NCI-H128 (cell line): ENCODE data around the gene UCP2.

ENCODE experiments used
- DNase-seq: peaks from one replicate; lab custom pipeline; 2025; ENCODE audit not compliant: unreplicated experiment; lab: John Stamatoyannopoulos, UW

UCP2 gene, protein sequence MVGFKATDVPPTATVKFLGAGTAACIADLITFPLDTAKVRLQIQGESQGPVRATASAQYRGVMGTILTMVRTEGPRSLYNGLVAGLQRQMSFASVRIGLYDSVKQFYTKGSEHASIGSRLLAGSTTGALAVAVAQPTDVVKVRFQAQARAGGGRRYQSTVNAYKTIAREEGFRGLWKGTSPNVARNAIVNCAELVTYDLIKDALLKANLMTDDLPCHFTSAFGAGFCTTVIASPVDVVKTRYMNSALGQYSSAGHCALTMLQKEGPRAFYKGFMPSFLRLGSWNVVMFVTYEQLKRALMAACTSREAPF

DNA sequence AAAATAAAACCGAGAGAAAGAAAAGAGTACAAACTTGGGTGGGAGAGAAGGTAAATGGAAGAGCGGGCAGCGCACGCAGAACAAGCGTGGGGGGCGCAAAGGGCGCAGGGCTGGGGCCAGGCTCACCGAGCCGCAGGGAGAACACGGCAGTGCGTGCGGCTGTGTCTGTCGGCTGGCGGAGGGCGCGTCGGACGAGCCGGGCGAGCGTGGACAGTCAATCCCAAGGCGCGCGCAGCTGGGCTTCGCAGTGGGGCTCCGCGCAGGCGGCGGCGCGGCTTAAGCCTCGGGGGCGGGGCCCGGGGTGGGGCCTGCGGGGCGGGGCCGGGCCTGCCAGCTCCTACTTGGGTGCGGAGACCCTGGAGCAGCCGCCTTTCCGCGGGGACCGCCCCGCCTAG is at the start of gene UCP2:
Gene UCP2, minus strand, starts transcription at position 249 of the 395 bp plus-strand sequence. CDS start 4,465 bp downstream, outside the sequence.
- DNase-seq: peak; percentile 82

DNA sequence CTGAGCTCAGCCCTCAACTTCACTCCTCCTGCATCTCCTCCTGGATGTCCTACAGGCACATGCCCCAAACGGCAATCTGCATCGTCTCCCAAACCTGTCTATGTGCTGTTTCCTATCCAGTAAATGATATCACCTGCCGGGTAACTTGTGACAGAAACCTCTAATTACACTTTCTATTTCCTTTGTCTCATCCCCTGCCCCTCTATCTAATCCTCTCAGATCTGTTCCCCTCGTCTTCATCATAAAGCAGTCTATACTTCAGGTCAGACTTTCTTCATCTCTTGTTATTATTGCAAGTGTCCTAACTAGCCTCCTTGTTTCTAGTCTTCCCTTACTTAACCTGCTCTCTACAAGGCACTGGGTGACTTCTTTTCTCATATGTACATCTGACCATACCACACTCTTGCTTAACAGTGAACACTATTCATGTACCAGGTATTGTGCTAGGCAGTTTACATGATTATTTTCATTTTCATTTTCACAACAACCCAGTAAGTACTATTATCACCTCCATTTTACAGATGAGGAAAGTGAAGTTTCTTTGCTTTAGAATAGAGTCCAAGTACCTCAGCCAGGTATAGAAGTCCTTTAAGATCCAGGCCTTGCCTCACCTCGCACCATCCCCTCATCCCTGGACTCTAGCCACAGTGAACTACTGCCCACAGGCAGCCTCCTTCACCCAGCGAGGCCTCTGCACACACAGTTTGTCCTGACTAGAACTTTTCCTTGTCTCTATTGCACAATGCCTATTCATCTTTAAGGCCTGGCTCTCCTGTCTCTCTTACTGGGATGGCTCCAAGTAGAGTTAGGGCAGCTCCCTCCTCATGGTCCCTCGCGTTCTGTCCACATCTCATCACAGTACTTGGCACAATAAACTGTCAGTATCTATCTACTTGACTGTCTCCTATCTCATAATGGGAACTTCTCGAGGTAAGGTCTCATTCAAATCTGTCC is 48.4 kb upstream of the UCP2 start:
- no peak for DNase-seq

DNA sequence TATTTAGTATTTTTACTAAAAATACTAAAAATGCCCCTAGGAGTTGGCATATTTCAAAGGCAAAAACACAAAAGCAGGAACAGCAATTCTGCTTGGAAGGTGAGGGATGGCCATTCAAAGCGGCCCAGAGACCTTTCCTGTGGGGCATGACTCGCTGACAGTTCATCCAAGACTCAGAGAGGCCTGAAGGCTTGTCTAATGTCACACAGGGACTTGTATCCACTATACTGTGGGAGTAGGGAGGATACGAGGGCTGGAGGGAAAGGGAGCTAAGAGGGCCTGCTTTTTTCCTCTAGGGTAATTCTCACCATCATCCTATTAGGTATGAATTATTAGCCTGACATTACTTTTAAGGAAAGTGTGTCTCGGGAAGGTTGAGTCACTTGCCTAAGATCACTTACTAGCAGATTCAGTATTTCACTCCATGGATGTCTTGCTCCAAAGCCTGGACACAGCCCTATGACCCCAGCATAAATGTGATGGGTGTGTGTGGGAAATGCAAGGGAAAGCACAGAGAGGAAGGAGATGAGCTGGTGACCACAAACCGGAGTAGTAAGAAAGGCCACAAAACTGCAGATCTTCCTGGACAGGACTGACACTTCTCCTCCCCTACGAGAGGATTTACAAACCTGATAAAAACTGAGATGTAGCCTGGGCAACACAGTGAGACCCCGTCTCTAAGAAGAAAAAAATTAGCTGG is 43.0 kb upstream of the UCP2 start:
- DNase-seq: no peak

DNA sequence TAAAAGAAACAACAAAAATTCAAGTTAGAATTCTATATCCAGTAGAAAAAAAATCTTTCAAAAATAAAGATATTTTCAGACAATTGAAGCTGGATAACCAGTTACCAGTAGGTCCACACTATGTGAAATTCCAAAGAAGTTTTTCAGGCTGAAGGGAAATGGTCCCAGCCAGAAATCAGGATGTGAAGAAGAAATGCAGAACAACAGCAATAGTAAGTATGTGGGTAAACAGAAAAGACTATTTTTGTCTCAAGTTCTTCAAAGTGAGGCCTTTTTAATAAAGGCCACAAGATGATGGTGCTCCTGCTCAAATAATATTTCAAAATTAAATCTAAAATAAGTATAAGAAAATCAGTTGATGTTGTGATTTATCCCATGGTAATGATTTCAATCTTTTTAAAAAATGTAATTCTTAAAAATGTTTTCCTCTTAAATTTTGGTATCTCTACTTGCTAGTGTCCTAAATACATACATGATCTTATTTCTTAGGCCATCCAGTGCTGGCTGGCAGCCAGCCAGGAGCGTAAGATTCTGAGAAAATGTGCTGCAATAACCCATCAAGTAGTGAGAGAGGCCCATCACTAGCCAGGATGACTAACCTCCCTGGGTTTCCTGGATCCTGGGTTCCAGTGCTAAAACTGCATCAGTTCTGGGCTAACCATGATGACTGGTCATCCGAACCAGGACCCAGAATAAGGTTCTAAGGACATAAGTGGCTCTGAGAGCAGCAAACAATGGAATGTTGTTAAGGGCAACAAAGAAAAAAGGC is 41.8 kb upstream of the UCP2 start:
- no peak for DNase-seq

DNA sequence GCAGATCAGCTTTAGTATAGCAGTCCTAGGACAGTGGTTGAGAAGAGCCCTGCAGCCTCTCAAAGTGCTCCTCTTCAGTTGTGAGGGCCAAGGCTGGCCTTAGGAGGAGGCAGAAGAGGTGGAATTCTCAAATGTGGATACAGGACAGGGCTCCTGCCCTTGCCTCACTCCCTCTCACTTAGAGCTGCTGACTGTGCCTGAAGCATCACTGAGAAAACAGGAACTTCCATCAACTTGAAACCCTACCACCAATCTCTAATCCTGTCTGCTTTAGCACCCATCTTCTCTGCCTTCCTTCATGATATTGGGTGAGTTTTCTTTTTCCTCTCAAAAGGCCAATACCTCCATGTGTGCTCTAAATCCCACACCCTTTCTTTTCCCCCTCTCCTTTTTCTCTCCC is 40.6 kb upstream of the UCP2 start:
- DNase-seq: no peak

DNA sequence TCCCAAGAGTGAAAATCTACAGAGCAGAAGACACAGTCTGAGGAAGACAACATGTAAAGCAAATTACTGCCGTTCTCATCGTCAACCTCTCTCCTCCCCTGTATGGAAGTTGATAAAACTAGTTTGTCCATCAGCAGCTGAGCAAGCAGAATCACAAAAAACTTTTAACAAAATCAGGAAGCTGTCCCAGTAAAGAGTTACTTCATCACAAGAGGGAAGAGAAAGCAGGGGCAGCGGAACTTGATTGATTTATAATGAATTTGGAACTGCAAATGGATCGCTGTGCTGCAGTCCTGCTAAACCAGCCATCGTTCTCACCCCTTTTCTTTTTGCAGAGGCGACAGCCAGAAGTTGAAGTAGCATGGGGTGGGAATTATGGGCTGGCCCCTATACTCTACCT is 39.9 kb upstream of the UCP2 start:
- DNase-seq: no peak

DNA sequence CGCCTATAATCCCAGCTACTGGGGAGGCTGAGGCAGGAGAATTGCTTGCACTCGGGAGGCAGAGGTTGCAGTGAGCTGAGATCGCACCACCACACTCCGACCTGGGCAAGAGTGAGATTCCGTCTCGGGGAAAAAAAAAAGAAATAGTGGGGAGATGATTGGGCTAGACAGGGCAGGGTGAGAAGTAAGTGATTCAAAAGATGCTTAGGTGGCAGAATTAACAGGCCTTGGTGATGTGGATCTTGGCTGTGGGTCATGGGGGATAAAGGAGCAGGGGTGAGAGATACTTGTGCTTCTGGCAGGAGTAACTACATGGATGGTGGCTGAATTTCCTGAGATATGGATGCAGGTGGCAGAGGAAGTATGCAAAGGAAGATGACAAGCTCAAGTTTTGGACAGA is 39.4 kb upstream of the UCP2 start:
- DNase-seq: no peak

DNA sequence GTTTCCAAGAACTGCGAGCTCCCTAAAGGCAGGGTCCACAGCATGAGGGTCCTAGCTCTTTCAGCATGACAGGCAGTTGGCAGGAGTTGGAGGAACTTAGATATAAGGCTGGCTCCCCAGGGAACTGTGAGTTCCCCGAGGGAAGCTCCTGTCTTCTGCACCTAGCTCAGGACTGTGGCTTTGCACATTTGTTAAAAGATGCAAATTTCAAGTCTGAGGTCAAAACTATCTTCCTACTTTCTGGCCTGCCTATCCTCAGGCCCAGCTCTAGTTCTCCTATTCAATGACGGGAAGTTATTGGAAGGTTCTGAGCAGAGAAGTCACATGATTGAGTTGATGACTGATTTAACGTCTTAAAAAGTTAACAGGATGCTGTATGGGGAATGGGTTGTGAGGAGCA is 37.9 kb upstream of the UCP2 start:
- no peak for DNase-seq

DNA sequence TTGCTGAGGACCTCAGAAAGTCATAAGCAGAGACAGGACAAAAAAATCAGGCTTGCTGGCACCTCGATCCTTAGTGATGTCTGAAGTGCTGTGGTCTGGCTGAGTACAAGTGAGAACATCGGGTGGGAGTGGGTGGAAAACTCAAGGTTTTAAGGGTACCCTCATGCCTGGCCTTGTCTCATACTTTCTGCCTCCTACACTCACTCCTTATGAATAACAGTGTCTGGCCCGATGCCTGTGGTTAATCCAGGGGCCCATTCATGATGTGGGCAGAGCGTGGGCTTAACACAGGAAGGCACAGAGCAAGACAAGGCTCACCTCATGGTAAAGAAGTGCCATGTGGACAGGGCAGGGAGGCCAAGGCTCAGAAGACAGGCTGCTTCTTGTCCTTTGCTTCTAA is 37.2 kb upstream of the UCP2 start:
- DNase-seq: no peak

DNA sequence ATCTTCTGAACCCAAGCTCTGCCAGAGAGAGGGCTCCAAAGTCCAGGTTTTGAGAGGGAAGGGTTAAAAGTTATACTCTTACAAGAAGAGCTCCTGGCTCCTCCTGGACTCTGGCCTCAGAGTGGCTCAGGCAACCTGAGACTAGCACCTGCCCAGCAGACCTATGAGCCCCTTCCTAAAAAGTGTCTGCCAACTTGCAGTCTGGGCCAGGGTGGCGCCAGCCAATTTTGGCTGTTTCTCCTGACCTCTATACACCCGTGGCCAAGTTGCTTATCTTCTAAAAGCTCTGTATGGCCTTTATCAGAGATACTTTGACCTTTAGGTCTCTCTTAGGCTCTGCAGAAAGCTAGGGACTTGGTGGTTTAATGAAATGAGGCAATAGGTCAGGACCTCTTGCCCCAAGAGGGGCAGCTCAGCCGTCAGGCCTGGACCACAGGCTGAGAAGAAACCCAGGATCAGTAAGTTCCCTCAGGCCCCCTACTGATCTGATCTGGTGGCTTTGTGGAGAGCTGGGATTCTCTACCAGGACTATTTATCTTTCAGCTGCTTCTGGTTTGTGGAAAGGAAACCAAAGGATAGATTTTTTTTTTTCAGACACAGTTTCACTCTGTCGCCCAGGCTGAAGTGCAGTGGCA is 36.6 kb upstream of the UCP2 start:
- DNase-seq: no peak

DNA sequence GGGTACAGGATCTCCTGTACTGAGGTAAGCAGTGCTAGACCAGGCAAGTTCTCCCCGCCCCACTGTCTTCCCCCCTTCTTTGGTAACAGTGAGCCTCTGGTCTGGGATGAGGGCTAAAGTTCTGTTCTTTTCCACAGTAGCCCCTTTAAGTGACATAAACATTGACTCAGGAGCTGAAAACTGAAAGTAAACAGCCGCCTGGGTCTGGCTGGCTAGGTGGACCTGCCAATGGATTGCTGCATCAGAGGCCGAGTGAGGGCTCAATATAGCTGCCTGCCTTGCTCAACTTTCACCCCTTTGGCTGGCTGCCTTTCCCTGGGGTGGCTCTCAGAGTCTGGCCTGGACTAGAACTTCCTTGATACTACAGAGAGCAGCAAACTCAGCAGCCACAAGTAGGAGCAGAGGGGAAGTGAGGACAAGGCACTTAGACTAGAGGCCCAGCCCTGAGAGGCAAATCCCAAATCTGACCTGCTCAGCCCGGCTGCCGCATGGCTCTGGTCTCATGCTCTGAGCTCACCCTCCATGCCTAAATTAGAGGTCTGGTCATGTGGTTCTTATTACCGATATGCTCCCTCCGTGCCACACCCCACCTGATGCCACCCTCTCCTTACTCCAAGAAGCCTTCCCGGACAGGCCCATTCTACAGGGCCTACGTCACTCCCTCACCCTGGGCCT is 35.8 kb upstream of the UCP2 start:
- DNase-seq: no peak

DNA sequence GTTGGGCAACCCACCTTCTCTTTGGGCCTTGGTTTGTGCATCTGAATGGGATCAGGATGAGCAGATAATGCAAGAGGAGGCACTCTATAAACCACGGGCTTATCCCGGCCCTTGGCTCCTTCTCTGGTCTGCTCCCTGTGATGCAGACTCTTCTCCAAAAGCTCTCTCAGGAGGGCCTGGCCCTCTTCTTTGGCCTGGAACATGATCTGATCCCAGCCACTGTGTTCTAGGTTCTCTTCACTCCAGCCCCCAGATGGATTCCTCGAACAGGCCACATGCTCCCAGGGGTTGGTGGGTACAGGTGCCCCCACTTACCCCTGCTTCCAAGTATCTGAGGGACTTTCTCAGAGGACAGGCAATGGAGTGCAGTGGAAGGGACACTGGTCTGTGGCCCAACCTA is 35.0 kb upstream of the UCP2 start:
- no peak for DNase-seq

DNA sequence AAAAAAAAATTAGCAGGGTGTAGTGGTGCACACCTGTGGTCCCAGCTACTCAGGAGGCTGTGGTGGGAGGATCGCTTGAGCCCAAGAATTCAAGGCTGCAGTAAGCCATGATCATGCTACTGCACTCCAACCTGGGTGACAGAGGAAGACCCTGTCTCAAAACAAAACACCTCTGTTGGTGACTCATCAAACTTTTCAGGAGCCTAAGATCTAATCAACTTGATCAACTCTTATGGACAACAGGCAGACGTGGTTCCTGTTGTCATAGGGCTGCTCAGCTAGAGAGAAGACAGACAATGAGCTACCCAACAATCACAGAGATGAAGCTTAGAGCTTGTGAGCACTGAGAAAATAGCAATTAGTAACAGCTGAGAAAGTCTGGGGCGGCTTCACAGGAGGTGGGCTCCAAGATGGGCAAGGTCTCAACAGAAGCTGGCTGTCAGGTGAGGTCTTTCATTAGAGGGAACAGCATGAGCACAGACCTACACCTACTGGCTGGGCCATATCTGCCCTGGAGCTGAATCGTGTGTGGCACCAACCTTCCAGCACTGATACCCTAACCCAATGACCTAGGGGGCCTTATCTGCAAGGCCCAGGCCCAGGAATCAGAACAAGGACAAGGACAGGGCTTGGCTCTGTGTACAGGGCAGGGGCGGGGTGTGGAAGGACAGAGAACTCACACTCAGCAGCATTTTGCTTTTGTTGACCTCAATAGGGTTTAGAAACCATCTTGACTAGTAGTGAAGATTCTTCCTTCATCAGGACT is 33.5 kb upstream of the UCP2 start:
- DNase-seq: no peak

DNA sequence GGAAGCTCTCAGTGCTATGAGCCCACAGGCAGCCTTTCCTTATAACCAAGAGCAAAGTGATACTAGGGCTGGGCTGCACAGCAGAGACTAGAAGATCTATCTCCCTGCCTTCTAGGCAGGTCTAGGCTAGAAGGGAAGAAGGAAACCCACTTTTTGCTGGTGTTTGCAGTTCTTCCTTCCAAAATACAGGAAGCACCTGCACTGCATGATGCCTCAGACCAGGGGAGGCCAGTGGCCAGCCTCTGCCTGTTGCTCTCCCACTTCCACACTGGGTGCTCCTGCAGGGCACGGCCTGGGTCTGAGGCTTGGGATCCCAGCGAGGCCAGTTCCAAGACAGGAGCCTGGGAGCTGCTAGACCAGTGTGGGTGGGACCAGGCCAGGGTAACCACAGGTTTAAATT is 32.2 kb upstream of the UCP2 start:
- no peak for DNase-seq

DNA sequence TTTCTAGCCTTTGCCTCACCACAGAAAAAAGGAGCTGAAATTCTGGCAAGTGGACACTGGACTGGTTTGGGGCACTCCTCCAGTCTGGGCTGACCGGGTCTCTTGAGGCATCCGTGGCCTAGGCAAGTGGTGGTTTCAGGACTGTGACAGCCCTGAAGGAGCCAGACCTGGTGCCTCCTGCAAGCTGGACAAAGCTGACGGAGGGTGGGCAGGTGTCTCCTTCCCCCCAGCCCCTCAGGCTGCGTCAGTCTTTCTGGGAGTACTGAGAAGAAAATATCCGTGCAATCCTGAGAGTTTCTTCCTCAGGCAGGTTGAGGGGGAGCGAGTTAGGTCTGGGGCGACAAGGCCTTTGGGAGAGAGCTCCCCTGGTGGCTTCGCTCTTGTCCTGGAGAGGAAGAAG is 30.5 kb upstream of the UCP2 start:
- no peak for DNase-seq

DNA sequence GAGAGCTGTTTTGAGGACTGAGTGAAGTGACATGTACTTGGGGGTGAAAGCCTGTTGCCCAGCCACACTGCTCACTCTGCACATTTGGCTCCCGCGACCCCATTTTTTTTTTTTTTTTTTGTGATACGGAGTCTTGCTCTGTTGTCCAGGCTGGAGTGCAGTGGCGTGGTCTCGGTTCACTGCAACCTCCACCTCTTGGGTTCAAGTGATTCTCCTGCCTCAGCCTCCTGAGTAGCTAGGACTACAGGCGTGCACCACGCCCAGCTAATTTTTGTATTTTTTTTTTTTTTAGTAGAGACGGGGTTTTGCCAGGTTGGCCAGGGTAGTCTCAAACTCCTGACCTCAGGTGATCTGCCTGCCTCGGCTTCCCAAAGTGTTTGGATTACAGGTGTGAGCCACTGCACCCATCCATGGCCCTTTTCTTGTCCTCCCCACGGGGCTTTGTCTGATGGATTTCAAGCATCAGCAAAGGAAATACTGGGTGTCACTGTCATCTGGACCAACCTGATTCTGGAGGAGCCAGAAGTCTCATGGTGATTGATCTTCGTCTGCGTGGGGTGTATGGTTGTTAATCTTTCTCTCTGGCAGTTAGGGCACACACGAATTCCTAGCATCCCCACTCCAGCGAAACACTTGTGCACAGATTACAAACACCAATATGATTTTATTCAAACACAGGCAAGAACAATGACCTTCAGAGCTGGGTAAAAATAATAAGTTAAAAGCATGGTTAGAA is 29.6 kb upstream of the UCP2 start:
- DNase-seq: no peak

DNA sequence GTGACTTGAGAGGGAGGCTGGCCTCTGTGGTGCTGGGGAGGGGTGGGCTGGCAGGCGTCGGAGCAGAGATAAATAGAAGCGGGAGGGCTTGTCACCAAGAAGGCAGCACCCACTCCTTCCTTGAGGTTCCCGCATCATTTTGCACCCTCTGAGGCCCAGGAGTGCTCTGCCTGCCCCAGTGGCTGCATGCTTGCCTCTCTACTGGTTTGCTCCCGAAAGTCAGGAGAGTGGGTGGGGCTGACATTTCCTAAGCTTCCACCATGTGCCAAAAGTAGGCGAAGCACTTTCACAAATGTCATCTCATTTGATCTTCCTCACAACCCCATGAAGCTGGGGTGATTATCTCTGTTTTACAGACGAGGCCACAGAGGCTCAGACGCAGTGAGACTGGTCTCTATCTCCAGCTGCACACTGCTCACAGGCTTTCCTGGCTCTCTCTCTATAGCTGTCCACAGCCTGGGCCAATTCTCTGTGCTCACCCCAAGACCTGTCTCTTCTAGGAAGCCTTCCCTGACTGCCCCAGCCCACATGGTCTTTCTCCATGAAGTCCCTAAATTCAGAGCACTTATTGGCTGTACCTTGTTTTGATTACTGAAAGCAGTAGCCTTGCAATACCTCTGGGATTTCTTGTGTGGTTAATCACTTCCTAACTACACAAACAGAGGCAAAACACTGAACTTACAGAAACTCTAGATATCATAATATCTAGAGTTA is 28.9 kb upstream of the UCP2 start:
- DNase-seq: no peak
